Testis (tissue), 3 donors: Measurements from ENCODE around the gene EPM2A. TPM values are rescaled to one million over a fixed set of nuclear protein-coding genes. Genes with fewer than 3 reads are reported as not detected.

Source experiments
- DNase-seq: peaks from one replicate; pipeline ENCODE4 v3.0.0-alpha.2; 2019
- H3K27ac ChIP-seq, 2 donors: fragments of 200-600 bp; sonication (generic); one replicate each; pipeline ENCODE4 v1.5.1; 2019
- H3K27me3 ChIP-seq: fragments of 200-600 bp; sonication (generic); one replicate; pipeline ENCODE4 v1.5.1; 2019
- H3K36me3 ChIP-seq: fragments of 200-600 bp; sonication (generic); one replicate; pipeline ENCODE4 v1.5.1; 2017; ENCODE audit warnings: low read depth; ENCODE audit errors: missing control alignments
- H3K4me1 ChIP-seq: fragments of 200-600 bp; sonication (generic); one replicate; pipeline ENCODE4 v1.5.1; 2019
- H3K4me3 ChIP-seq, 2 donors: fragments of 200-600 bp; sonication (generic); one replicate each; pipeline ENCODE4 v1.5.1; 2017 to 2019
- H3K9me3 ChIP-seq: fragments of 200-600 bp; sonication (generic); one replicate; pipeline ENCODE4 v1.5.1; 2017
- CTCF ChIP-seq, 3 experiments: fragments of 450-650 bp in 2 of 3; fragments of 200-600 bp in 1 of 3; sonication (generic) in 1 of 3; IDR thresholded peaks; one replicate each; pipeline ENCODE4 v1.5.1; 2016 to 2019; ENCODE audit warnings: antibody characterized with exemption in 3 of 3, mild to moderate bottlenecking in 2 of 3, moderate library complexity in 1 of 3
- POLR2A ChIP-seq: fragments of 450-650 bp; IDR thresholded peaks from one replicate; pipeline ENCODE4 v1.6.1; 2017; ENCODE audit warnings: antibody characterized with exemption, mild to moderate bottlenecking, moderate library complexity
- WGBS, 2 donors: methylation state at CpG; one replicate each; pipeline ENCODE4 v1.1.5; 2018; 5-methylcytosine and 5-hydroxymethylcytosine counted together
- intact Hi-C: fragments of 100-400 bp; cut with DNase I; formaldehyde crosslinking; loops from one replicate; pipeline ENCODE4 v1.15.1; 2023; ENCODE audit warnings: low total_unique reads
- polyA plus RNA-seq: library from polyadenylated mRNA; stranded (reverse); fragments of 350-450 nt; fragmentation: Illumina TruSeq; extraction: RNeasy Lipid Tissue Mini Kit (QIAGEN cat#74804); gene quantifications from one replicate; pipeline ENCODE4 v1.2.3, GENCODE V29; 2014; ENCODE audit warnings: low read depth, low replicate concordance; ENCODE audit not compliant: insufficient read depth
- total RNA-seq, 2 donors: library from RNA; depleted of rRNA; stranded (reverse); fragments of >200 nt; gene quantifications; one replicate each; pipeline ENCODE4 v1.2.3, GENCODE V29; 2016

EPM2A gene
- total and polyA plus RNA-seq, 3 donors from 2014 or later = 20.8 to 29.2 (median 25.4) TPM

GRCh38 chr6:145603424-145603833, 131.9 kb downstream of the EPM2A start:
- Histone ChIP-seq H3K36me3 (no peaks in the 10 kb centered on the region), H3K4me3 (no peak overlapping the region), H3K27me3 (no peaks in the 10 kb centered on the region), H3K27ac (no peak overlapping the region), H3K4me1 (peaks cover 7% of the 10 kb centered on the region), H3K9me3 (no peaks in the 10 kb centered on the region)
- DNase-seq = no peak
- intact Hi-C loops = no loop called here
- no peak for TF ChIP-seq POLR2A
- TF ChIP-seq CTCF (IDR thresholded peaks at IDR 0.05) = no peak

GRCh38 chr6:145602726-145603326, 132.5 kb downstream of the EPM2A start:
- Histone ChIP-seq H3K27ac (no peak overlapping the region), H3K4me1 (peaks cover 7% of the 10 kb centered on the region), H3K36me3 (no peaks in the 10 kb centered on the region), H3K9me3 (no peaks in the 10 kb centered on the region), H3K4me3 (no peak overlapping the region), H3K27me3 (no peaks in the 10 kb centered on the region)
- intact Hi-C loops = no loop called here
- DNase-seq = no peak
- TF ChIP-seq CTCF (IDR thresholded peaks at IDR 0.05) = no peak
- no peak for TF ChIP-seq POLR2A
- 90 to 95% methylated on average over 4 of the region's 4 CpGs for WGBS, 2 donors

GRCh38 chr6:145601397-145601796, 133.9 kb downstream of the EPM2A start:
- intact Hi-C loops = no loop called here
- no peak for TF ChIP-seq CTCF (IDR thresholded peaks at IDR 0.05)
- TF ChIP-seq POLR2A = no peak
- no peaks in the 10 kb centered on the region for H3K27me3 ChIP-seq
- H3K9me3 ChIP-seq = no peaks in the 10 kb centered on the region
- no peak for DNase-seq
- H3K36me3 ChIP-seq = no peaks in the 10 kb centered on the region
- H3K4me1 ChIP-seq = peaks cover 7% of the 10 kb centered on the region
- no peak overlapping the region for H3K4me3 ChIP-seq
- no peak overlapping the region for H3K27ac ChIP-seq
- 70 to 78% methylated on average over 2 of the region's 2 CpGs for WGBS, 2 donors

GRCh38 chr6:145600299-145600698, 135.0 kb downstream of the EPM2A start:
- peaks cover 7% of the 10 kb centered on the region for H3K4me1 ChIP-seq
- DNase-seq = peak; percentile 16
- intact Hi-C loops = no loop called here
- no peak overlapping the region for H3K27ac ChIP-seq
- no peaks in the 10 kb centered on the region for H3K36me3 ChIP-seq
- WGBS, 2 donors = 66 to 71% methylated on average over 2 of the region's 2 CpGs
- H3K27me3 ChIP-seq = no peaks in the 10 kb centered on the region
- no peaks in the 10 kb centered on the region for H3K9me3 ChIP-seq
- H3K4me3 ChIP-seq = no peak overlapping the region
- TF ChIP-seq POLR2A = no peak
- no peak for TF ChIP-seq CTCF (IDR thresholded peaks at IDR 0.05)

- intact Hi-C loops = no loop called here
- Histone ChIP-seq H3K27me3 (no peaks in the 10 kb centered on the region), H3K4me3 (no peak overlapping the region), H3K27ac (no peak overlapping the region), H3K9me3 (no peaks in the 10 kb centered on the region), H3K4me1 (no peaks in the 10 kb centered on the region), H3K36me3 (no peaks in the 10 kb centered on the region)
- no peak for DNase-seq
- TF ChIP-seq CTCF (IDR thresholded peaks at IDR 0.05) = no peak
- 68 to 90% methylated on average over 1 of the region's 1 CpG for WGBS, 2 donors
Observed at GRCh38 chr6:145588981-145589380, 146.3 kb downstream of the EPM2A start.
